DOHH2 (cell line): ENCODE data around the gene GBE1.
A peak's percentile ranks its signal among the peaks of the same experiment; 100 is the strongest.

Source experiments
- H3F3A ChIP-seq: fragments of 200-600 bp; sonication (generic), shearing (Covaris generic); 2 replicates; pipeline ENCODE4 v1.6.0; 2016; ENCODE audit warnings: antibody characterized with exemption, mild to moderate bottlenecking; ENCODE audit not compliant: control insufficient read depth, insufficient read depth
- H3K27ac ChIP-seq: fragments of 200-600 bp; sonication (generic); 2 replicates; pipeline ENCODE4 v1.5.1; 2014; ENCODE audit warnings: low read depth, mild to moderate bottlenecking, low read length, moderate library complexity
- H3K27me3 ChIP-seq: fragments of 200-600 bp; sonication (generic); 2 replicates; pipeline ENCODE4 v1.6.1; 2014; ENCODE audit warnings: mild to moderate bottlenecking, low read length, mixed read lengths; ENCODE audit not compliant: control insufficient read depth
- H3K36me3 ChIP-seq: fragments of 200-600 bp; sonication (generic); 2 replicates; pipeline ENCODE4 v1.6.1; 2014; ENCODE audit warnings: mild to moderate bottlenecking, low read length, moderate library complexity, mixed read lengths; ENCODE audit not compliant: control insufficient read depth
- H3K4me1 ChIP-seq: fragments of 200-600 bp; sonication (generic); 2 replicates; pipeline ENCODE4 v1.6.1; 2014; ENCODE audit warnings: mild to moderate bottlenecking, low read length, mixed read lengths; ENCODE audit not compliant: control insufficient read depth
- H3K4me2 ChIP-seq: fragments of 200-600 bp; sonication (generic); 2 replicates; pipeline ENCODE4 v1.6.0; 2014; ENCODE audit warnings: mild to moderate bottlenecking, low read length, moderate library complexity
- H3K4me3 ChIP-seq: fragments of 200-600 bp; sonication (generic); 2 replicates; pipeline ENCODE4 v1.5.1; 2014; ENCODE audit warnings: mild to moderate bottlenecking, low read length, mixed read lengths
- H3K79me2 ChIP-seq: fragments of 200-600 bp; sonication (generic); 2 replicates; pipeline ENCODE4 v1.6.1; 2014; ENCODE audit warnings: mild to moderate bottlenecking, low read length, mixed read lengths; ENCODE audit not compliant: control insufficient read depth
- H3K9me2 ChIP-seq: fragments of 200-600 bp; sonication (generic); replicated peaks from 2 replicates; pipeline ENCODE4 v1.6.1; 2014; ENCODE audit warnings: mild to moderate bottlenecking, low read length, mixed read lengths; ENCODE audit not compliant: control insufficient read depth
- H3K9me3 ChIP-seq: fragments of 200-600 bp; sonication (generic); 2 replicates; pipeline ENCODE4 v1.6.1; 2014; ENCODE audit warnings: antibody characterized with exemption, low read length, mixed read lengths; ENCODE audit not compliant: control insufficient read depth, insufficient read depth
- H4K20me1 ChIP-seq: fragments of 200-600 bp; sonication (generic); 2 replicates; pipeline ENCODE4 v1.6.0; 2014; ENCODE audit warnings: low read depth, mild to moderate bottlenecking, antibody characterized with exemption, low read length, moderate library complexity; ENCODE audit not compliant: control insufficient read depth, insufficient read depth
- EZH2phosphoT487 ChIP-seq: fragments of 200-600 bp; sonication (generic); IDR thresholded peaks from 2 replicates; pipeline ENCODE4 v1.6.1; 2017; ENCODE audit warnings: borderline replicate concordance, mild to moderate bottlenecking, antibody characterized with exemption, low read length, moderate library complexity, mixed read lengths
- TF ChIP-seq, protein P1 (sequence below): fragments of 200-600 bp; sonication (generic); IDR thresholded peaks from one replicate; pipeline ENCODE4 v1.5.1; 2014; ENCODE audit warnings: antibody characterized with exemption, mild to moderate bottlenecking, low read depth, low read length; ENCODE audit not compliant: poor library complexity, severe bottlenecking

The GBE1 gene

DNA sequence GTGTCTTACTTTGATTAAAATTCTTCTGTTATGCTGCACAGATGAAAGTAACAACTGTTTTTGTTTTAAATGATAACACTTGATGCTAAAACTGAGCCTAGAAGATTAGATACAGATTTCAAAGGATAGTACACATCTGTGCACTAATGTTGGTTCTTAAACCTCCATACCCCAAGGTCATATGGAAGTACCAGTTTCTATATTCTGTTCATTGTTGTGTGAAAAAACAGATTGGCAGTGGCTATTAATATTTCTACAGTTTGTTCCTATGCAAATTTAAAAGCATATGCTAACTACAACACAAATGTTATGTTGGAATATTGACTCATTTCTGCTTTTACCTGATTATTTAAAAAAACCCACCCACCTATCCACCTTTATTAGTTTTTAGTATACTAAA, 32.0 kb upstream of the GBE1 start:
- Histone ChIP-seq H3K4me2 (peak overlapping the region; percentile 40), H3F3A (no peaks in the 10 kb centered on the region), H3K36me3 (no peaks in the 10 kb centered on the region), H3K9me2 (no peaks in the 10 kb centered on the region), H3K79me2 (no peaks in the 10 kb centered on the region), H3K9me3 (no peaks in the 10 kb centered on the region), H3K27me3 (no peaks in the 10 kb centered on the region), H3K4me1 (peaks cover 52% of the 10 kb centered on the region), H3K4me3 (peak overlapping the region; percentile 32; the same call in 1 of the 2 replicates), H3K27ac (peak overlapping the region; percentile 28), H4K20me1 (no peaks in the 10 kb centered on the region)
- TF ChIP-seq, protein P1, sequence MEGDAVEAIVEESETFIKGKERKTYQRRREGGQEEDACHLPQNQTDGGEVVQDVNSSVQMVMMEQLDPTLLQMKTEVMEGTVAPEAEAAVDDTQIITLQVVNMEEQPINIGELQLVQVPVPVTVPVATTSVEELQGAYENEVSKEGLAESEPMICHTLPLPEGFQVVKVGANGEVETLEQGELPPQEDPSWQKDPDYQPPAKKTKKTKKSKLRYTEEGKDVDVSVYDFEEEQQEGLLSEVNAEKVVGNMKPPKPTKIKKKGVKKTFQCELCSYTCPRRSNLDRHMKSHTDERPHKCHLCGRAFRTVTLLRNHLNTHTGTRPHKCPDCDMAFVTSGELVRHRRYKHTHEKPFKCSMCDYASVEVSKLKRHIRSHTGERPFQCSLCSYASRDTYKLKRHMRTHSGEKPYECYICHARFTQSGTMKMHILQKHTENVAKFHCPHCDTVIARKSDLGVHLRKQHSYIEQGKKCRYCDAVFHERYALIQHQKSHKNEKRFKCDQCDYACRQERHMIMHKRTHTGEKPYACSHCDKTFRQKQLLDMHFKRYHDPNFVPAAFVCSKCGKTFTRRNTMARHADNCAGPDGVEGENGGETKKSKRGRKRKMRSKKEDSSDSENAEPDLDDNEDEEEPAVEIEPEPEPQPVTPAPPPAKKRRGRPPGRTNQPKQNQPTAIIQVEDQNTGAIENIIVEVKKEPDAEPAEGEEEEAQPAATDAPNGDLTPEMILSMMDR = no peak
- no peak for TF ChIP-seq EZH2phosphoT487

DNA sequence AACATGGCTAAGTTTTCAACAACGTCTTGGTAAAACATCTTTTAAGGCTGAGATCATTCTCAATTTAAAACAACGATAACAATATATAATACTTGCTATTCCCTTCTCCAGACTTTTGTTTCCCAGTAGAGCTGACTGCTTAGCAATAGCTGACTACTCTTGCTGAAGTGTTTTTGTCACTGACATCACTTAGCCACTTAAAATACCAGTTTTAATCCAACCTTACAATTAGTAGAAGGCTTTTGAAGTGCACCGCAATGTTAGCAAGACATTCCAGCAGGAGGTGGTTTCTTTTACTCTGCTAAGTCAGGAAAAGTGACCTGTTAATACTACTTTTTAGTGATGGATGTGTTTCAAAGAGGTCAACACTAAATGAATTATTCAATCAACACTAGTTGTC, 28.7 kb upstream of the GBE1 start:
- Histone ChIP-seq H3K27ac (0 out of 2 replicates have a peak overlapping the region, but pooled peaks have one; percentile 5), H3K79me2 (no peaks in the 10 kb centered on the region), H3F3A (no peaks in the 10 kb centered on the region), H3K9me2 (no peaks in the 10 kb centered on the region), H3K4me1 (peaks cover 53% of the 10 kb centered on the region), H3K36me3 (no peaks in the 10 kb centered on the region), H3K9me3 (no peaks in the 10 kb centered on the region), H4K20me1 (no peaks in the 10 kb centered on the region), H3K4me2 (0 out of 2 replicates have a peak overlapping the region, but pooled peaks have one; percentile 2), H3K4me3 (no peak overlapping the region), H3K27me3 (no peaks in the 10 kb centered on the region)
- TF ChIP-seq, protein P1 = no peak
- no peak for TF ChIP-seq EZH2phosphoT487

- TF ChIP-seq, protein P1 = no peak
- TF ChIP-seq EZH2phosphoT487 = no peak
Measured at GRCh38 chr3:81789691-81790090, 28.2 kb upstream of the GBE1 start.

More at GRCh38 chr3:81789691-81790090, 28.2 kb upstream of the GBE1 start:
- Histone ChIP-seq H3K4me3 (no peak overlapping the region), H3K36me3 (no peaks in the 10 kb centered on the region), H3K9me3 (no peaks in the 10 kb centered on the region), H3K4me2 (0 out of 2 replicates have a peak overlapping the region, but pooled peaks have one; percentile 2), H3K9me2 (no peaks in the 10 kb centered on the region), H3K27me3 (no peaks in the 10 kb centered on the region), H4K20me1 (no peaks in the 10 kb centered on the region), H3F3A (no peaks in the 10 kb centered on the region), H3K4me1 (peaks cover 48% of the 10 kb centered on the region), H3K27ac (0 out of 2 replicates have a peak overlapping the region, but pooled peaks have one; percentile 5), H3K79me2 (no peaks in the 10 kb centered on the region)
